T-helper 2 cell treated with Interferon-gamma antibody and Interleukin-4, amounts not matched to agents 5 μg/mL and 100 μg/mL, for 36 hours (primary cell): ENCODE results near the gene KYAT1.
"Not testable (repeated sequence)": the region's sequence is repeated elsewhere in the genome, so short reads cannot be mapped to it uniquely, and the experiment has no call there.

ENCODE experiments used
- DNase-seq: peaks from one replicate; pipeline ENCODE4 v3.0.0; 2021; ENCODE audit warnings: low spot score
- H3K27ac Mint-ChIP-seq: one replicate; pipeline ENCODE4 v1.8.0; 2021; ENCODE audit warnings: mild to moderate bottlenecking, mixed read lengths
- H3K27me3 Mint-ChIP-seq: one replicate; pipeline ENCODE4 v1.8.0; 2021; ENCODE audit warnings: low read depth, mixed read lengths
- H3K36me3 Mint-ChIP-seq: one replicate; pipeline ENCODE4 v1.8.0; 2021; ENCODE audit warnings: low read depth, mixed read lengths
- H3K4me1 Mint-ChIP-seq: one replicate; pipeline ENCODE4 v1.8.0; 2021; ENCODE audit warnings: low read depth, mixed read lengths
- H3K4me3 Mint-ChIP-seq: one replicate; pipeline ENCODE4 v1.8.0; 2022; ENCODE audit warnings: mild to moderate bottlenecking, moderate library complexity, mixed read lengths
- H3K9me3 Mint-ChIP-seq: one replicate; pipeline ENCODE4 v1.8.0; 2021; ENCODE audit warnings: mixed read lengths

KYAT1 gene

GRCh38 chr9:128885376-128885775, 3.6 kb upstream of the KYAT1 start:
- Mint-ChIP-seq H3K9me3 (no peaks in the 10 kb centered on the region), H3K27me3 (no peaks in the 10 kb centered on the region), H3K36me3 (peaks cover 51% of the 10 kb centered on the region), H3K4me3 (peak overlapping the region; percentile 94), H3K27ac (peak overlapping the region; percentile 18), H3K4me1 (peaks cover 33% of the 10 kb centered on the region)
- no peak for DNase-seq

DNA sequence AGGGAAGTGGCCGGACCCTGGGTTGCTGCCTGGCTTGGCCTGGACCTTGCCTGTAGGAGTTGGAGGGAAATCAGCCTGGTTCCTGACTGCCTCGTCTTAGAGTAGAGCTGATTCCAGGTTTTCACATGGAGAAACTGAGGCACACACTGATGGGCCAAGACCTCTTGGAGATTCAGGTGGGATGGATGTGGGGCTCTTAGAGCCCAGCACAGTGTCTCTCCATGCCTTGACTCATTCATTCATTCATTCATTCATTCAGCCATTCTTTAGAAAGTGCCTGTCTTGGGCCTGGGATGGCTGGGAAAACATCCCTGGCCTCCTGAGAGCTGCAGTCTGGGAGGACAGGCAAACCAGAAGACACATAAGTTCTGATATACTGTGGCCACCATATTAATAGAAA, 2.4 kb upstream of the KYAT1 start:
- peaks cover 51% of the 10 kb centered on the region for H3K36me3 Mint-ChIP-seq
- H3K4me3 Mint-ChIP-seq = peak overlapping the region; percentile 94
- peaks cover 40% of the 10 kb centered on the region for H3K4me1 Mint-ChIP-seq

GRCh38 chr9:128882677-128883603, 1.2 kb upstream of the KYAT1 start:
- H3K27ac Mint-ChIP-seq = peak overlapping the region; percentile 92
- no peaks in the 10 kb centered on the region for H3K27me3 Mint-ChIP-seq
- peaks cover 41% of the 10 kb centered on the region for H3K36me3 Mint-ChIP-seq
- DNase-seq = no peak
- no peaks in the 10 kb centered on the region for H3K9me3 Mint-ChIP-seq
- peaks cover 38% of the 10 kb centered on the region for H3K4me1 Mint-ChIP-seq
- peak overlapping the region; percentile 94 for H3K4me3 Mint-ChIP-seq

More for the DNA sequence above, 2.4 kb upstream of the KYAT1 start:
- DNase-seq = no peak
- no peaks in the 10 kb centered on the region for H3K9me3 Mint-ChIP-seq
- peak overlapping the region; percentile 31 for H3K27ac Mint-ChIP-seq
- H3K27me3 Mint-ChIP-seq = no peaks in the 10 kb centered on the region

GRCh38 chr9:128877852-128878251, 3.9 kb downstream of the KYAT1 start:
- no peak overlapping the region for H3K4me3 Mint-ChIP-seq
- no peaks in the 10 kb centered on the region for H3K27me3 Mint-ChIP-seq
- no peak overlapping the region for H3K27ac Mint-ChIP-seq
- DNase-seq = no peak
- peaks cover 12% of the 10 kb centered on the region for H3K4me1 Mint-ChIP-seq
- no peaks in the 10 kb centered on the region for H3K9me3 Mint-ChIP-seq
- H3K36me3 Mint-ChIP-seq = peaks cover 12% of the 10 kb centered on the region

DNA sequence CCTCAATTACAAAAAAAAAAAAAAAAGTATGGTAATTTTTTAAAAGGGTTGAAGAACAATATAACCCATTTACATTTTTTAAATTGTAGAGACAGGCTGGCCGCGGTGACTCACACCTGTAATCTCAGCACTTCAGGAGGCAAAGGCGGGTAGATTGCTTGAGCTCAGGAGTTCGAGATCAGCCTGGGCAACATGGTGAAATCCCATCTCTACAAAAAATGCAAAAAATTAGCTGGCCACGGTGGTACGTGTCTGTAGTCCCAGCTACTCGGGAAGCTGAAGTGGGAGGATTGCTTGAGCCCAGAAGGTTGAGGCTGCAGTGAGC, 10.8 kb downstream of the KYAT1 start:
- not testable (repeated sequence) for H3K27ac Mint-ChIP-seq, H3K4me1 Mint-ChIP-seq, H3K9me3 Mint-ChIP-seq, H3K4me3 Mint-ChIP-seq, H3K27me3 Mint-ChIP-seq, DNase-seq, H3K36me3 Mint-ChIP-seq

- Mint-ChIP-seq H3K27me3 (no peaks in the 10 kb centered on the region), H3K9me3 (no peaks in the 10 kb centered on the region), H3K4me3 (no peak overlapping the region), H3K4me1 (peaks cover 3% of the 10 kb centered on the region), H3K36me3 (peaks cover 3% of the 10 kb centered on the region), H3K27ac (no peak overlapping the region)
- DNase-seq = no peak
Measured at GRCh38 chr9:128870128-128870940, 11.4 kb downstream of the KYAT1 start.

- no peaks in the 10 kb centered on the region for H3K36me3 Mint-ChIP-seq
- peak overlapping the region; percentile 55 for H3K27ac Mint-ChIP-seq
- no peaks in the 10 kb centered on the region for H3K9me3 Mint-ChIP-seq
- DNase-seq = peak; percentile 70
- no peak overlapping the region for H3K4me3 Mint-ChIP-seq
- H3K27me3 Mint-ChIP-seq = no peaks in the 10 kb centered on the region
- peaks cover 10% of the 10 kb centered on the region for H3K4me1 Mint-ChIP-seq
Measured at GRCh38 chr9:128863647-128864046, 18.1 kb downstream of the KYAT1 start.

DNA sequence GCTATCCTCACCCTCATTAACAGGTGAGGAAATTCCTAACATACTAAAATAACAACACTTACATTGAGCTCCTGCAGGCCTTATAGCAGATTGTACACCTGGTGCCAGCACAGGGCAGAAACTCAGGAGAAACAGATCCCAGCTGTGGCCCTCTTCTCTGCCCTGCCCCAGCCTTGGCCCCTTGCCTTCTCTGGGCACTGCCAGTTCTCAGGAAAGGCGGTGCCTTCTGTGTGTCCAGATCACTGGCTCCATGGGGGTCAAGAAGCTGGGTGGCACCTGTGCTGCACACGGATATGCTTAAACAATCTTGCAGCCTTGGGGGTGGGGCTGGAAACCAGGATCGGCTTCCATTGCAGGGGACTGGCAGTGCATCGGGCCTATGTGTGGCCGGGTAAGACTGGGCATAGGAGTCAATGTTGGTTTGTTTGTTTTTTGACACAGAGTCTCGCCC, 19.3 kb downstream of the KYAT1 start:
- DNase-seq = no peak
- Mint-ChIP-seq H3K27ac (no peak overlapping the region), H3K27me3 (no peaks in the 10 kb centered on the region), H3K4me3 (no peak overlapping the region), H3K4me1 (peaks cover 8% of the 10 kb centered on the region), H3K9me3 (no peaks in the 10 kb centered on the region), H3K36me3 (no peaks in the 10 kb centered on the region)

DNA sequence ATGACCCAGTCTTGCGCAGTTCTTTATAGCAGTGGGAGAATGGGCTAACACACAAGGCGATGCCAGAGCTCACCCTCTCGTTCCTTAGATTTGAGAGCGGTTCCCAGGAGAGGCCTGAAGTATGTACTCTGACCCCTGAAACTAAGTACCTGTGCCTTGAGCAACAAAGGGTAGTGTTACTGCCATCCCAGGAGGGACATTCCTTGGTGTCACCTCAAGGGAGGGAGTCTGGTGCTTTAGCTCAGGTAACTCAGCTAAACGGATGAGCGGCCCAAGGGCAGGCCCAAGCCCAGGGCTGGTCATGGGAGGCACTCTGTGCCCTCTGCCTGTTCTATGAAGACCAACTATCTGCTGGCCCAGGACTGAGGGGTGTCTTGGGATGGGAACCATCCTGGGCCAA, 20.2 kb downstream of the KYAT1 start:
- H3K27me3 Mint-ChIP-seq = no peaks in the 10 kb centered on the region
- no peak overlapping the region for H3K27ac Mint-ChIP-seq
- no peaks in the 10 kb centered on the region for H3K9me3 Mint-ChIP-seq
- H3K36me3 Mint-ChIP-seq = no peaks in the 10 kb centered on the region
- peaks cover 7% of the 10 kb centered on the region for H3K4me1 Mint-ChIP-seq
- H3K4me3 Mint-ChIP-seq = no peak overlapping the region
- no peak for DNase-seq

DNA sequence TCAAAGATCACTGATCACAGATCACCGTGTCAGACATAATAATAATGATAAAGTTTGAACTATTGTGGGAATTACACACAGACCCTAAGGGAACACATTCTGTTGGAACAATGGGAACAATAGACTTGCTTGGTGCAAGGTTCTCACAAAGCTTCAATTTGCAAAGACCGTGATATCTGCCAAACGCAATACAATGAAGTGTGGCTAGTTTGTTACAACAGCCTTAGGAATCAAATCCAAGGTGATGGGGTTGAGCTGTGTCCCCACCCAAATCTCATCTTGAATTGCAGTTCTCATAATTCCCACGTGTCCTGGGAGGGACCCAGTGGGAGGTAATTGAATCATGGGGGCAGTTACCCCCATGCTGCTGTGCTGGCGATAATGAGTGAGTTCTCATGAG, 20.8 kb downstream of the KYAT1 start:
- Mint-ChIP-seq H3K9me3 (no peaks in the 10 kb centered on the region), H3K27ac (no peak overlapping the region), H3K27me3 (no peaks in the 10 kb centered on the region), H3K4me3 (no peak overlapping the region), H3K36me3 (no peaks in the 10 kb centered on the region), H3K4me1 (peaks cover 7% of the 10 kb centered on the region)
- DNase-seq = no peak

DNA sequence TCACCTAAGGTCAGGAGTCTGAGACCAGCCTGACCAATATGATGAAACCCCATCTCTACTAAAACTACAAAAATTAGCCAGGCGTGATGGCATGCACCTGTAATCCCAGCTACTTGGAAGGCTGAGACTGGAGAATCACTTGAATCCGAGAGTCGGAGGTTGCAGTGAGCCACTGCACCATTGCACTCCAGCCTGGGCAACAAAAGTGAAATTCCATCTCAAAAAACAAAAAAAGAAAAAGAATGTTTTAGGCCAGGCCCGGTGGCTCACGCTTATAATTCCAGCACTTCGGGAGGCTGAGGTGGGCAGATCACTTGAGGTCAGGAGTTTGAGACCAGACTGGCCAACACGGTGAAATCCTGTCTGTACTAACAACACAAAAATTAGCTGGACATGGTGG, 23.3 kb downstream of the KYAT1 start:
- not testable (repeated sequence) for H3K36me3 Mint-ChIP-seq, H3K27ac Mint-ChIP-seq, H3K27me3 Mint-ChIP-seq, H3K4me1 Mint-ChIP-seq, H3K9me3 Mint-ChIP-seq, DNase-seq, H3K4me3 Mint-ChIP-seq

GRCh38 chr9:128854454-128854853, 27.3 kb downstream of the KYAT1 start:
- not testable (repeated sequence) for H3K4me1 Mint-ChIP-seq, H3K4me3 Mint-ChIP-seq, H3K27ac Mint-ChIP-seq, DNase-seq, H3K27me3 Mint-ChIP-seq
- Mint-ChIP-seq H3K9me3 (peaks cover 16% of the 10 kb centered on the region), H3K36me3 (peaks cover 14% of the 10 kb centered on the region)

- not testable (repeated sequence) for H3K4me1 Mint-ChIP-seq, H3K27me3 Mint-ChIP-seq, H3K27ac Mint-ChIP-seq
Measured at GRCh38 chr9:128852646-128853045, 29.1 kb downstream of the KYAT1 start.

More at GRCh38 chr9:128852646-128853045, 29.1 kb downstream of the KYAT1 start:
- not testable (repeated sequence) for DNase-seq, H3K4me3 Mint-ChIP-seq
- peaks cover 23% of the 10 kb centered on the region for H3K9me3 Mint-ChIP-seq
- peaks cover 21% of the 10 kb centered on the region for H3K36me3 Mint-ChIP-seq
